ENCODE measurements around the gene SULT1A3. TPM values are rescaled to one million over a fixed set of nuclear protein-coding genes. Genes with fewer than 3 reads are reported as not detected.

Gene SULT1A3
- total RNA-seq, 2 donors from 2014 or later: 14.5 to 22.1 TPM

- no peak for DNase-seq
- Mint-ChIP-seq H3K27ac (no peak overlapping the region), H3K27me3 (ENCODE audit: insufficient read depth) (peaks cover 38% of the 10 kb centered on the region), H3K4me1 (peaks cover 2% of the 10 kb centered on the region), H3K9me3 (no peaks in the 10 kb centered on the region), H3K36me3 (ENCODE audit: low read depth) (no peaks in the 10 kb centered on the region), H3K4me3 (no peak overlapping the region)
- no peak for TF ChIP-seq CTCF (conservative IDR thresholded peaks at IDR 0.05)
- H3K27ac ChIP-seq (ENCODE audit: low read depth, low read length): no peak overlapping the region
- no peaks in the 10 kb centered on the region for H3K9me3 ChIP-seq (ENCODE audit: control insufficient read depth, low read length)
- H3K27me3 ChIP-seq (ENCODE audit: control insufficient read depth, insufficient read depth, low read length, poor library complexity, severe bottlenecking): peaks cover 17% of the 10 kb centered on the region
- 87 to 92% methylated on average over 7 to 13 of the region's 13 CpGs for WGBS, 2 experiments (ENCODE audit: insufficient coverage in 1 of 2, insufficient read length in 1 of 2)
- peaks cover 2% of the 10 kb centered on the region for H3K4me1 ChIP-seq (ENCODE audit: control insufficient read depth, insufficient read depth, low read length)
- no peaks in the 10 kb centered on the region for H3K36me3 ChIP-seq (ENCODE audit: control insufficient read depth, insufficient read depth, low read length)
- H3K4me3 ChIP-seq (ENCODE audit: low read length): no peak overlapping the region
- H3K9ac ChIP-seq (ENCODE audit: extremely low read depth, low read length, poor library complexity, severe bottlenecking): no peak overlapping the region
These were observed 14.0 kb upstream of the SULT1A3 start for GRCh38 chr16:30184891-30185682.

GRCh38 chr16:30185683-30186421, 13.2 kb upstream of the SULT1A3 start:
- H3K27ac ChIP-seq (ENCODE audit: low read depth, low read length): no peak overlapping the region
- peak; percentile 43 for DNase-seq
- no peaks in the 10 kb centered on the region for H3K9me3 ChIP-seq (ENCODE audit: control insufficient read depth, low read length)
- Mint-ChIP-seq H3K4me3 (no peak overlapping the region), H3K9me3 (no peaks in the 10 kb centered on the region), H3K36me3 (ENCODE audit: low read depth) (no peaks in the 10 kb centered on the region), H3K4me1 (peaks cover 2% of the 10 kb centered on the region), H3K27me3 (ENCODE audit: insufficient read depth) (peaks cover 31% of the 10 kb centered on the region), H3K27ac (no peak overlapping the region)
- TF ChIP-seq CTCF (conservative IDR thresholded peaks at IDR 0.05): no peak
- no peak overlapping the region for H3K4me3 ChIP-seq (ENCODE audit: low read length)
- no peak overlapping the region for H3K9ac ChIP-seq (ENCODE audit: extremely low read depth, low read length, poor library complexity, severe bottlenecking)
- H3K27me3 ChIP-seq (ENCODE audit: control insufficient read depth, insufficient read depth, low read length, poor library complexity, severe bottlenecking): peaks cover 17% of the 10 kb centered on the region
- 90 to 93% methylated on average over 2 to 15 of the region's 15 CpGs for WGBS, 2 experiments (ENCODE audit: insufficient coverage in 1 of 2, insufficient read length in 1 of 2)
- H3K4me1 ChIP-seq (ENCODE audit: control insufficient read depth, insufficient read depth, low read length): peaks cover 2% of the 10 kb centered on the region
- no peaks in the 10 kb centered on the region for H3K36me3 ChIP-seq (ENCODE audit: control insufficient read depth, insufficient read depth, low read length)

GRCh38 chr16:30186444-30186781, 12.6 kb upstream of the SULT1A3 start:
- 92 to 94% methylated on average over 7 to 9 of the region's 9 CpGs for WGBS, 2 experiments (ENCODE audit: insufficient coverage in 1 of 2, insufficient read length in 1 of 2)
- Mint-ChIP-seq H3K27me3 (ENCODE audit: insufficient read depth) (peaks cover 26% of the 10 kb centered on the region), H3K9me3 (no peaks in the 10 kb centered on the region), H3K4me3 (no peak overlapping the region), H3K27ac (no peak overlapping the region), H3K4me1 (peaks cover 2% of the 10 kb centered on the region), H3K36me3 (ENCODE audit: low read depth) (no peaks in the 10 kb centered on the region)
- H3K9me3 ChIP-seq (ENCODE audit: control insufficient read depth, low read length): no peaks in the 10 kb centered on the region
- H3K36me3 ChIP-seq (ENCODE audit: control insufficient read depth, insufficient read depth, low read length): no peaks in the 10 kb centered on the region
- no peak for DNase-seq
- no peak overlapping the region for H3K27ac ChIP-seq (ENCODE audit: low read depth, low read length)
- TF ChIP-seq CTCF (conservative IDR thresholded peaks at IDR 0.05): no peak
- H3K4me1 ChIP-seq (ENCODE audit: control insufficient read depth, insufficient read depth, low read length): peaks cover 2% of the 10 kb centered on the region
- H3K27me3 ChIP-seq (ENCODE audit: control insufficient read depth, insufficient read depth, low read length, poor library complexity, severe bottlenecking): peaks cover 17% of the 10 kb centered on the region
- H3K9ac ChIP-seq (ENCODE audit: extremely low read depth, low read length, poor library complexity, severe bottlenecking): no peak overlapping the region
- no peak overlapping the region for H3K4me3 ChIP-seq (ENCODE audit: low read length)

All from endodermal cell (in vitro differentiated cells).